HG02970 (cell line): Measurements from ENCODE around the gene TARS3.
"Not testable (repeated sequence)": the region's sequence is repeated elsewhere in the genome, so short reads cannot be mapped to it uniquely, and the experiment has no call there.

Source experiments
- ATAC-seq: cut with Tn5 transposase; IDR thresholded peaks from one replicate; pipeline ENCODE4 v1.9.1; 2021; ENCODE audit warnings: mild to moderate bottlenecking, moderate library complexity, moderate number of reproducible peaks; ENCODE audit not compliant: unreplicated experiment, low FRiP score

The TARS3 gene

DNA sequence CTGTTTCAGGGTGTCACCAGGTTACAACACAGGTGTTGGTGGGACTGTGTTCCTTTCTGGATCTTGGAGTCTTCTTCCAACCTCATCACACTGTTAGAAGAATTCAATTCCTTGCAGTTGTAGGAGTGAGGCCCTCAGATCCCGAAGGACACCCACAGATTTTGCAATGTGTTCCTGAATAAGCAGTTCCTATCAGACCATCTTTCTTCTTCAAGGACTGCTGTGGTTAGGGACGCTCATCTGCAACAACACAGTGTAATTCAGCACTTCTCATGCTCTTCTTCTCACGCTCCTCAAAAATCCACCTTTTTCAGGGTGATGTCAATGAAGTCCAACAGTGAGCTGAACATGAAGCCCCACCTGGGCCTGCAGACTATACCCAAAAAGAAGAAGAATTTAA lies 90.9 kb downstream of the TARS3 start:
- ATAC-seq: no peak

DNA sequence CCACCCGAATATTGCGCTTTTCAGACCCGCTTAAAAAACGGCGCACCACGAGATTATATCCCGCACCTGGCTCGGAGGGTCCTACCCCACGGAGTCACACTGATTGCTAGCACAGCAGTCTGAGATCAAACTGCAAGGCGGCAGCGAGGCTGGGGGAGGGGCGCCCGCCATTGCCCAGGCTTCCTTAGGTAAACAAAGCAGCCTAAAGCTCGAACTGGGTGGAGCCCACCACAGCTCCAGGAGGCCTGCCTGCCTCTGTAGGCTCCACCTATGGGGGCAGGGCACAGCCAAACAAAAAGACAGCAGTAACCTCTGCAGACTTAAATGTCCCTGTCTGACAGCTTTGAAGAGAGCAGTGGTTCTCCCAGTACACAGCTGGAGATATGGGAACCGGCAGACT lies 97.5 kb downstream of the TARS3 start:
- ATAC-seq: not testable (repeated sequence)

DNA sequence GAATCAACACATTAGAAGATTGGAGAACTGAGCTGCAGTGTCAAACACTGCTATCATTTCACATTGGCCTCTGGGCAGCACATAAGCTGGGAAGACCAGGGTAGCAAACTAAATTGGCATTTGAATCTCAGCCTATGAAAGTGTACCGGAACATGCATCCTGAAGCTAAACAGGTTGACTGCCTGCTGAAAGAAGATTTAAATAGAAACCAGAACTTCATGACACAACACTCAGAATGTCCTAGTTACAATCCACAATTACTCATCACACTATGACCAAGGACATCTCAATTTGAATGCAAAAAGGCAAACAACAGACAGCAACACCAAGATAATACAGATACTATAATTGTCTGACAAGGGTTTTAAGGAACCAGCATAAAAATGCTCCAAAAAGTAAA lies 98.3 kb downstream of the TARS3 start:
- ATAC-seq: no peak

GRCh38 chr15:101625184-101625583 lies 99.1 kb downstream of the TARS3 start:
- no peak for ATAC-seq

DNA sequence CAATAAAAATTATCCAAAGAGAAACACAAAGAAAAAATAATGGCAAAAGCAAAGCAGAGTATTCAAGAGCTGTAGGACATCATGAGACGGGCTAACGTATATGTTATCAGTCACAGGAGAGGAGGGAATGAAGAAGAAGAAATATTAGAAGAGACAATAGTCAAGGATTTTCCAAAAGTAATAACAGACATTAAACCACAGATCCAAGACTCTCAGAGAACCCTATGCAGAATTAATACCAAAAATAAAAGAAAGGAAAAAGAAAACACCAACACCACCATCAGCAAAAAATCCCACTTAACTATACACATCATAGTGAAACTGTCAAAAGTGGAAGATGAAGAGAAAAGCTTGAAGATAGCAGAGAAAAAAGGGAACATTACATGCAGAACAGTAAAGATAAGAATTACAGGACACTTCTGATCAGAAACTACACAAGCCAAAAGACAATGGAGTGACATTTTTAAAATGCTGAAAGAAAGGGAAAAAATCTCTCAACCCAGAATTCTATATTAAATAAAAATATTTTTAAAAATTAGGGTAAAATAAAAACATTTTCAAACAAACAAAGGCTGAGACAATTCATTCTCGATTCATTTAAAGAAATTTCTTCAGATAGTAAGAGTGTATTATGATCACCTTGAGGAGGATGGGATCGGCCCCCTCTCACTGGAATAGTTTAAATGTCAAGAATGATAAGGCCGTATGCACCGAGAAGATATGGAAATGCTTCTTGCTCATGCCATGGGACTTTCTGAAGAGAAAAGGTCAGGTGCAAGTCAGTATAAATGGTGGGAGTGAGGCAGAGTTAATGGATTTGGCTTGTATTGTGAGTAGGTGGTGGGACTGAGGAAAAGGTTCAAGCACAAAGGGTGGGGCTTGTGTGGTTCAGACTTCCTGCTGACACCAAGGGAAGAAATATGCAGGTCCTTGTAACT lies 100.6 kb downstream of the TARS3 start:
- no peak for ATAC-seq

- ATAC-seq: no peak
Measured at GRCh38 chr15:101621961-101622360, 102.3 kb downstream of the TARS3 start.

DNA sequence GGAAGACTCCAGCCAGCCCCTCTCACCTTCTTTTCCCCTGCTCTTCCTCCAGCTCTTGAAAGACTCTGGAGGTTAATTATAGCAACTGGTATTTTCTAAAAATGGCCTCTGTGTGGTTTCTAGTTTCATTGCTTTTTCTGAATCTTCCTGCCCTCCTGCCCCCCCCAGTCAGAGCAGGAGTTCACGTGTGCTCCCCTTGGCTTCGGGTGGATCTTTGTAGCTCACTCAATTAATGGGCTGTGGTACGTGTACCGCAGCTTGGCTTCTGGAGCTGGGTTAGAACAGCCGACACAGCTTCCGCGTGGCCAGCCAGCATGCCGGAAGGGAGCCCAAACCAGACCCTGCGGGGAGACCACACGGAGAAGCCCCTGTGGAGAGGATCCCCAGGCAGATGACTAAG lies 103.6 kb downstream of the TARS3 start:
- ATAC-seq: no peak

DNA sequence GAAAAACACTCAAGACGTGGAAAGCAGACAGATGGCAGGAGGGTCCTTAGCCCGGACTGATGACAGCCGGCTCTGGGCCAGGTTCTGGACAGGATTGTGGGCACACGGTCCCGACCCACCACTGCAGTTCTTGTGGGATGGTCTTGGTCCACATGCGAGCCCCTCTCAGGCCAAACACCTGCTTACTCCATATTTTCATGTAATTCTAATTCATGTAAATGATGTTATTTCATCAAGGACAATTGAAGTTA lies 104.7 kb downstream of the TARS3 start:
- ATAC-seq: no peak

- no peak for ATAC-seq
Measured at GRCh38 chr15:101618851-101619614, 105.2 kb downstream of the TARS3 start.

- ATAC-seq: no peak
Measured at GRCh38 chr15:101618076-101618475, 106.2 kb downstream of the TARS3 start.

DNA sequence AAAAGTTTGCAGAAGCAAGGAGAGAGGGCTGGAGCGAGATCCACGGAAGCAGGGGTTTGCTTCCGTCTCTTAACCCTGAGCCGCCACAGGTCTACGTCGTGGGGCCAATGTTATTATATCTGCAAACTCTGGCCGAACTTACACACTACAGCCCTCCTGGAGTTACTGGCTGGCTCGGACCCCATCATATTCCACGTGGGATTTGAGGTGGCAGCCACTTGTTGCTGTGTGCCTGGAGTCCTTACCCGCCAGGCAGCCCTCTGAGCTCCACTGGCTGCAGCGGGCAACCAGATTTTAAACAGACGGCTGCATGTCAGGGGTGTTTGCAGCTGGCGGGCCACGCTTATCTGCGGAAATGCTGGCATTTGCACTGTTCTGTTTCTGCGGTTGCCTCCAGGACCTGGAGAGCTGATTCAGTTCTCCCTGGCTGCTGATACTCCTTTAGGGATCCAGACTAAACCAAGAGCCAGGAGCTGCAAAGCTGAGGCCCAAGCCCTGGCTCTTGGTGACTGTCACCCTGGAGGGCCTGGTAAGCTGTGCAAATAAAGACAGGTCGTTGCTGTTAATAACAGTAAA lies 106.8 kb downstream of the TARS3 start:
- no peak for ATAC-seq

GRCh38 chr15:101615986-101616848 lies 108.1 kb downstream of the TARS3 start:
- ATAC-seq: no peak

- no peak for ATAC-seq
Measured at GRCh38 chr15:101615414-101615985, 108.8 kb downstream of the TARS3 start.

DNA sequence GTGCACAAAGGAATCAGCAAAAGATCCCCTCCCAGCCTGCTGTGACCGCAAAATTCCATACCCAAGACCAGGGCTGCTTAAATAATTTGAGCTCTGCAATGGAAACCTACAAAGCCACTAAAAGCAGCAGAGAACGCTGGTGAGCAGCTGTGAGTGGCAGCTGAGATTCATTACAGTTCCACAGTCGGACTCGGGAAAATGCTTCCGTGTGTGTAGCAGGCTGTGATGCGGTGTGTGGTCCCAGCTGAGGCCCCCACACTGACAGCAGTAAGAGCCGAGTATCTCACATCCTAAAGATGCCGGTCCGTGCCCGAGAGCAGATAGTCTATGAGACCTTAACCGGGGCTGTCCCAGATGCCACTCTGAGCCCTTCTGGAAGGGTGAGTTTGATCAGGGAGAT lies 109.5 kb downstream of the TARS3 start:
- no peak for ATAC-seq

DNA sequence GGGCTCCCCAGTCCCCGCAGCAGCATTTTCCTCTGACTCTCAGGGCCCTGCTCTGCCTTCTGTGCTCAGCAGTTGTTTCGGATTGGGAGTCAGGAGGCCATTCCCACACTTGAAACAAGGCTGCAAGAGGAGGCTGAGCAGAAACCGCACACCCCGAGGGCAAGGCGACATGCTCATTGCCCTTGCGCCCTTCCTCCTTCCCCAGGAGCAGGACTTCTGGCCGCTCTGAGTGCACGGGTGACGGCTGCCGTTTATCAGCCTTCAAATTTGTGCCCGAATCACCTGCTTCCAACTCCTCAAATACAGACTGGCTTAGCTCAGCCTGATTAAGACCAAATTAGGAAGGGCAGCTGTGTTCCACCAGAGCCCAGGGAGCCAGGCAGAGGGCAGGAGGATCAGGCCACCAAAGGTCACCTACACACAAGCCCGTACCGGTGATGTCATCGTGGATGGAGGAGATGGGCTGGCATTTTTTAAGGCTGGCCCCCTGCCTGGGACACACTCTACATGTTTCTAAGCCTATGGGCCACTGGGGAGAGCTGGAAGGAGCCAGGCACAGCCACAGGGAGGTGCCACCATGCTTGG lies 110.2 kb downstream of the TARS3 start:
- no peak for ATAC-seq

DNA sequence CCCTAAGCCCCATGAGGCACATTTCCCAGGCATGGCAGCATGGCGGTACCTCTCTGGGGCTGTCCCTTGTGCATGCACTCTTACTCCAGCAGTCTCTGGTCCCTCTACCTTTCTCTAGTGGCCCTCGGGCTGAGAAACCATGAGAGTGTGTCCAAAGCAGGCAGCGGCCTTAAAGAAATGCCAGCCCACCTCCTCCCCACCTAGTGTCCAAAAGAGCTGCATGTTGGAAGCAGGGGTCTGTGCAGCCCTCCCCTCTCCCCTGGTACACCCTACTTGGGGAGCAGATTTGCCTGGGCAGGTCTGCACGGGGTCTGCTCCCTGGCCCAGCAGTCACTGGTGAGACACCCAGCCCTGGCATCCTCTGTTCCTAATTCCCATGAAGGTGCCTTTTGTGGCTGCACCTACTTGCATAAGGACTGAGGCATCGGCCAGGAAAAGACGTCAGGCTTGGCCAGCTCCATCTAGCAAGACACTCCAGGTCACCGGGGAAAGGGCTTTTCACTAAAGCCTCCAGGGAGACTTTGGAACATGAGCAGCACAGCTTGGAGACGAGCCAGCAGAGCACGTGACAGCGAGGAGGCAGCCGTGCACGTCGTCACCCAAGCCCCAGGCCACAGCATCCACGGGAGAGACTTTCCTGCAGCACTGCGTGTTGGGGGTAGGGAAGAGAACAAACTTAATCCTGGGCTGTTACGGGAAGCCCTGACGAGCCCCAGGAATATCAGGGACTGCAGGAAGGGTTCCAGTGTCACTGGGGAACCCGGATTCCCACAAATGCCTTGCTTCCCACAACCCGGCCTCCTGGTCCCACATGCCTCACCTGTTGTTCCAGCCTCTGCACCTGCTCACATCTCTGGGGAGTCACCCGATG lies 110.9 kb downstream of the TARS3 start:
- no peak for ATAC-seq

GRCh38 chr15:101612676-101613075 lies 111.6 kb downstream of the TARS3 start:
- ATAC-seq: no peak

DNA sequence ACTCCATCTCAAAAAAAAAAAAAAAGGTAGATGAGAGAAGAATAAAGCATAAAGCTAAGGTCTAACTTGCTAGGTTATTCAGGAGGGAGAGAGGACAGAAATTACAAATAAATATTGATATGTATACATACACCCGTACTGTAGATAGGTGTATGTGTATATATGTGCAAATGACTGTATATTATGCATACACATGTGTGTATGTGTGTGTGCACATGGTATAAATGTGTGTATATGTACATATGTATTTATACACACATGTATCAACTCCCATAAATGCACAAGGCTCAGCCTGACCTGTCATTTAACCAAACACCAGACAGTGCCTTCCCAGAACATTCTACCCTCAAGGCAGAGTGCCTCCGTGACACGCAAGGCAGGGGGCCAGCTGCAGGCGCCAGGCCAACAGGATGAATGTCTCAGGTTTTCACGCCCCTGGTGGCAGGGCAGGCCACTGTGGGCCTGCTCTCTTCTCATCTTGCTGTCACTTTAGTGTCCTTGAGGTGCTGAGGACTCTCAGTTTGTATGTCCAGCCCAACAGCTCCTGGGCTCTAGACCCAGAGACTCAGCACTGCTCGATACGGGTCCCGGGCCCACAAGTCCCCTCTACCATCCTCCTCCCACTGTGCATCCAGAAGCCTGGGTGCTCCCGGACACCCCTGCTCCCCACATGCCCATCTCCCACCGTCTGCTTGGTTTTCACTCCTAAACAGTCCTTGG lies 112.5 kb downstream of the TARS3 start:
- no peak for ATAC-seq
